ENCODE results near the gene MYMX.

GRCh38 chr6:44176762-44177509 lies 39.8 kb upstream of the MYMX start:
- TF ChIP-seq POLR2A (IDR thresholded peaks at IDR 0.05) (no peak), CTCF (IDR thresholded peaks at IDR 0.05) (no peak)
